ENCODE results near the gene ELAVL1. TPM values are rescaled to one million over a fixed set of nuclear protein-coding genes. Genes with fewer than 3 reads are reported as not detected.

The ELAVL1 gene
- total and polyA plus RNA-seq, 2 of the 13 experiments (the other 11 are each of a cell fraction or from before 2014, with no cell fraction given): 27.9 to 38.4 TPM

- in situ Hi-C loops (cut with HindIII; ENCODE audit: extremely low pct_ligation_motif_present, low pct_unique_long_range_greater_than_20kb): no loop called here
- DNase-seq (ENCODE audit: low spot score) (no peak), FAIRE-seq (no peak), ATAC-seq (no peak)
- WGBS (ENCODE audit: low lambda C conversion rate): 97% methylated on average over 7 of the region's 7 CpGs
- no peaks in the 10 kb centered on the region for H3K27me3 ChIP-seq (ENCODE audit: control insufficient read depth in 1 of 2, insufficient read depth in 2 of 2, low read length in 2 of 2)
- no peak overlapping the region for H3K9ac ChIP-seq (ENCODE audit: insufficient read depth, low read depth, low read length)
- H4K20me1 ChIP-seq (ENCODE audit: insufficient read depth, low read length): peaks cover 8% of the 10 kb centered on the region; the same call in 1 of the 2 replicates
- no peak overlapping the region for H3K4me3 ChIP-seq (replicated peaks in 1 of 3; ENCODE audit: insufficient read depth in 1 of 3, low read depth in 2 of 3, low read length in 3 of 3)
- BruUV-seq (replicated peaks): no TSS peak
- ChIA-PET CTCF (ENCODE audit: low intra/inter-chr PET ratio, low total read pairs) (no interaction called here), POLR2A (no interaction called here)
- no peaks in the 10 kb centered on the region for H3K4me1 ChIP-seq (ENCODE audit: insufficient read depth, low read length)
- TF ChIP-seq NFAT5 (CRISPR knock-in tag; IDR thresholded peaks at IDR 0.05) (no peak), ZNF891 (CRISPR knock-in tag; IDR thresholded peaks at IDR 0.05) (no peak), ZNF580 (CRISPR knock-in tag; IDR thresholded peaks at IDR 0.05; ENCODE audit: borderline replicate concordance, low read depth) (no peak), ZNF839 (CRISPR knock-in tag; IDR thresholded peaks at IDR 0.05; ENCODE audit: borderline replicate concordance) (no peak), ZBTB25 (CRISPR knock-in tag; IDR thresholded peaks at IDR 0.05) (no peak), RBM22 (optimal IDR thresholded peaks at IDR 0.05; ENCODE audit: low read length) (peak; percentile 67), ZFP41 (CRISPR knock-in tag; IDR thresholded peaks at IDR 0.05; ENCODE audit: borderline replicate concordance) (no peak), ATF5 (CRISPR knock-in tag; IDR thresholded peaks at IDR 0.05; ENCODE audit: low read depth) (no peak), AGO2 (optimal IDR thresholded peaks at IDR 0.05; ENCODE audit: low read depth, low read length) (peak; percentile 23), ZNF7 (CRISPR knock-in tag; IDR thresholded peaks at IDR 0.05) (no peak), ZNF841 (CRISPR knock-in tag; IDR thresholded peaks at IDR 0.05; ENCODE audit: borderline replicate concordance) (no peak)
- peaks cover 4% of the 10 kb centered on the region for H3K79me2 ChIP-seq (ENCODE audit: insufficient read depth, low read length)
- H3K27ac ChIP-seq (ENCODE audit: extremely low read length, insufficient read depth, low read length): no peak overlapping the region
- peaks cover 46 to 93% of the 10 kb centered on the region in 2 experiments for H3K36me3 ChIP-seq (replicated peaks in 1 of 2; ENCODE audit: control insufficient read depth in 1 of 2, insufficient read depth in 2 of 2, low read length in 2 of 2)
- no peak overlapping the region for H2AFZ ChIP-seq (ENCODE audit: low read length)
- no peaks in the 10 kb centered on the region for H3K9me3 ChIP-seq (ENCODE audit: low read length)
- H3K4me2 ChIP-seq (ENCODE audit: low read depth, low read length): no peak overlapping the region
- intact Hi-C loops (cut with micrococcal nuclease; ENCODE audit: unreplicated experiment): no loop called here
These were observed 23.8 kb downstream of the ELAVL1 start for GRCh38 chr19:7981661-7982060.
